ENCODE results near the gene EFR3B. TPM values are rescaled to one million over a fixed set of nuclear protein-coding genes. Genes with fewer than 3 reads are reported as not detected.

The EFR3B gene
- total and polyA plus RNA-seq, 4 donors = 0.68 to 6.1 (median 3.6) TPM

DNA sequence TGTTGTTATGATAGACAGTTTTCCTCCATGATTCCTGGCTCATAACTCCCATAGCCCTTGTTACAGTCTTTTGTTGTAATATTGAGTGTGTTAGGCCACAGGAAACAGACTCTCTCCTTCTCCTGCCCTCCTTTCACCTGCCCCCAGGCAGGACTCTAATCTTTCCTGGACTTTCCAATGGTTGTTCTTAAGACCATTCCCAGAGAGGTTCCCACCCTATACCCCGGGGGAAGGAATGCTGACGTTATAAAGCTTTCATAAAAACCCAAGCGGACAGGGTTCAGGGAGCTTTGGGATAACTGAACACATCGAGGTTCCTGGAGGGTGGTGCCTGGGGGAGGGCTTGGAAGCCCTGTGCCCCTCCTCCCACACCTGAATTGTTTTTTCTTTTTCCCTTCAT lies 2.8 kb upstream of the EFR3B start:
- no peak overlapping the region for H3K27ac ChIP-seq (ENCODE audit: low read depth in 1 of 2, low read length in 1 of 2)
- WGBS, 2 donors = 94% methylated on average over 4 of the region's 4 CpGs
- no peak overlapping the region for H3K4me3 ChIP-seq
- H3K27me3 ChIP-seq (ENCODE audit: control insufficient read depth in 3 of 3, insufficient read depth in 3 of 3, low read length in 2 of 3) = no peaks in the 10 kb centered on the region
- ATAC-seq (ENCODE audit: insufficient read depth, low FRiP score) (no peak), DNase-seq (no peak)
- TF ChIP-seq, protein P1, sequence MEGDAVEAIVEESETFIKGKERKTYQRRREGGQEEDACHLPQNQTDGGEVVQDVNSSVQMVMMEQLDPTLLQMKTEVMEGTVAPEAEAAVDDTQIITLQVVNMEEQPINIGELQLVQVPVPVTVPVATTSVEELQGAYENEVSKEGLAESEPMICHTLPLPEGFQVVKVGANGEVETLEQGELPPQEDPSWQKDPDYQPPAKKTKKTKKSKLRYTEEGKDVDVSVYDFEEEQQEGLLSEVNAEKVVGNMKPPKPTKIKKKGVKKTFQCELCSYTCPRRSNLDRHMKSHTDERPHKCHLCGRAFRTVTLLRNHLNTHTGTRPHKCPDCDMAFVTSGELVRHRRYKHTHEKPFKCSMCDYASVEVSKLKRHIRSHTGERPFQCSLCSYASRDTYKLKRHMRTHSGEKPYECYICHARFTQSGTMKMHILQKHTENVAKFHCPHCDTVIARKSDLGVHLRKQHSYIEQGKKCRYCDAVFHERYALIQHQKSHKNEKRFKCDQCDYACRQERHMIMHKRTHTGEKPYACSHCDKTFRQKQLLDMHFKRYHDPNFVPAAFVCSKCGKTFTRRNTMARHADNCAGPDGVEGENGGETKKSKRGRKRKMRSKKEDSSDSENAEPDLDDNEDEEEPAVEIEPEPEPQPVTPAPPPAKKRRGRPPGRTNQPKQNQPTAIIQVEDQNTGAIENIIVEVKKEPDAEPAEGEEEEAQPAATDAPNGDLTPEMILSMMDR (IDR thresholded peaks at IDR 0.05; ENCODE audit: control extremely low read depth, extremely low read depth) = no peak
- no peak overlapping the region for H3K9ac ChIP-seq (ENCODE audit: insufficient read depth in 1 of 2, low read length in 2 of 2)
- peaks cover 0 to 2% (median 0%) of the 10 kb centered on the region in 4 donors for H3K9me3 ChIP-seq (ENCODE audit: control insufficient read depth in 4 of 4, insufficient read depth in 3 of 4, low read length in 3 of 4)
- H3K4me1 ChIP-seq (ENCODE audit: control insufficient read depth in 5 of 5, insufficient read depth in 5 of 5, low read length in 5 of 5) = peaks cover 0 to 17% (median 8%) of the 10 kb centered on the region in 5 donors
- H3K36me3 ChIP-seq (ENCODE audit: control insufficient read depth in 4 of 4, insufficient read depth in 4 of 4, low read length in 4 of 4) = no peaks in the 10 kb centered on the region

DNA sequence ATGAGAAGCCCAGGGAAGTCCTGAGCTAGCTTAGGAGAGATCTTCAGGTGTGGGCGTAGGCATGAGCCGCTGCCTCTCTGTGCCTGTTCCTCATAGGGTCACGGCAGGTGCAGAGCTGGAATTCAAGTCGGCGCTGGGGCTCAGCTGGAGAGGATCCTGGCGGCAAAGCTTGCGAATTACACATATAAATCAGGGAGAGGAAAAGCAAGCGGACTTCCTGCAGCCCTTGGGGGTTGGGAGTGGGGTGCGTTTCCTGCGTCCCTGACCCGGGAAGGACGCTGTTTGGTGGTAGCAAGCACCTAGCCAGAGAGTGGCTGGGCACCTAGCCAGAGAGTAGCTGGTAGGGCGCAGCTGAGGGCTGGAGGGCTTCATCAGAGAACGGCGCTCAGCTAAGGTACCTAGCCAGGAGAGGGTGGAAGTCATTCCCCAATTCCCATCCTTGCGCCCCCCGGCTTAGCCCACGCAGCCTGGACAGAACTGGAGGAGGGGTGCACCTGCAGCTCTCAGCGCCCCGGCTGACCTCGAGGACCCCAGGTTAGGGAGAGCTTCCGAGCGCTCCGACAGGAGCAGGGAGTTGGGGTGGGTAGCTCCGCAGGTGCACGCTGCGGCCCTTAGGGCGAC lies 459 bp upstream of the EFR3B start:
- DNase-seq (peak; percentile 61 to 73 (median 67)), ATAC-seq (ENCODE audit: insufficient read depth, low FRiP score) (peak; percentile 35)
- 2 to 3% methylated on average over 24 to 28 of the region's 28 CpGs for WGBS, 2 donors
- Histone ChIP-seq H3K4me3 (no peak overlapping the region), H3K27ac (ENCODE audit: low read depth in 1 of 2, low read length in 1 of 2) (peak overlapping the region; percentile 21 to 85), H3K27me3 (ENCODE audit: control insufficient read depth in 3 of 3, insufficient read depth in 3 of 3, low read length in 2 of 3) (no peaks in the 10 kb centered on the region), H3K4me1 (ENCODE audit: control insufficient read depth in 5 of 5, insufficient read depth in 5 of 5, low read length in 5 of 5) (peaks cover 0 to 17% (median 8%) of the 10 kb centered on the region in 5 donors), H3K9ac (ENCODE audit: insufficient read depth in 1 of 2, low read length in 2 of 2) (no peak overlapping the region), H3K9me3 (ENCODE audit: control insufficient read depth in 4 of 4, insufficient read depth in 3 of 4, low read length in 3 of 4) (no peaks in the 10 kb centered on the region), H3K36me3 (ENCODE audit: control insufficient read depth in 4 of 4, insufficient read depth in 4 of 4, low read length in 4 of 4) (no peaks in the 10 kb centered on the region)
- TF ChIP-seq, protein P1 (IDR thresholded peaks at IDR 0.05; ENCODE audit: control extremely low read depth, extremely low read depth) = peak; percentile 0

DNA sequence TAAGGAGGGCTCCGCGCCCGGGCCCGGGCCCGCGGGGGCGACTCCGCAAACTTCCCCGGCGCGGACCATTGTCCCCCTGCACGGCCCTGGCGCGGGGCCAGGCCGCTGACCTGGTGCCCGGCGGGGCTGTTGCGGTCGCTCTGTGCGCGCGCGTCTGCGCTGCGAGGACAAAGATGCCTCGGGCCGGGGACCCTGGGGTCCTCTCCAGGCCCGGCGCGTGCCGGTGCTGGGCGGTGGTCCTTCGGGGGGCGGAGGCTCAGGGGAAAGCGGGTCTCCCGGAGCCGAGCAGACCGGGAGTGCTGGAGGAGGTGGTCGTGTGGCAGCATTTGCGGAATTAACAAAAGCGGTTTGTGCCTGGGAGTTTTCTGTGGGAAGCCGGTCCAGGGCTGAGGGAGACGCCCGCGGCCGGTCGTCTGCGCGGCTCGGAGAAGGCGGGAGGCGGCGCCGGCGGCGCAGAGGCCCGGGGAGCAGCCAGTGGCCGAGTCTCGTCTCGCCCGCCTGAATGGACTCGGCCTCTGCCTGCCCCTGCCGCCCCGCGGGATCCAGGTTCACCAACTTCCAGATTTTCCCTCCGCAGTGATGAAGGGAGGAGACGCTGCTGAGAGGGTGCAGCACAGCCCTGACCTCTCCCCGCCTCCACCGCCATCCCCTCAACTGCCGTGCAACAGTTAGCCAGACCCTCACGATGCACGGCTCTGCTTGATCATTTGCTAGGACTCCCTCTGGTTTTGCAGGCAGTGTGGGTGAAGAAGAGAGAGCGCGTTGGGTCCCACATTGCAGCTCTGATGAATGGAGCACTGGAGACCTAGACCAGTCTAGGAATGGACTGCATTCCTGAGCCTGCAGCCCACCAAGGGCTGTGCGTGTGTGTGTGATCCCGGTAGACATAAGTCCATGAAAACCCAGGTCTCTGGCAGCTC lies 705 bp downstream of the EFR3B start:
- H3K27me3 ChIP-seq (ENCODE audit: control insufficient read depth in 3 of 3, insufficient read depth in 3 of 3, low read length in 2 of 3) = no peaks in the 10 kb centered on the region
- ATAC-seq (ENCODE audit: insufficient read depth, low FRiP score) (peak; percentile 54), DNase-seq (peak; percentile 43 to 62 (median 50))
- H3K4me3 ChIP-seq = peak overlapping the region; percentile 53
- H3K9me3 ChIP-seq (ENCODE audit: control insufficient read depth in 4 of 4, insufficient read depth in 3 of 4, low read length in 3 of 4) = no peaks in the 10 kb centered on the region
- TF ChIP-seq, protein P1 (IDR thresholded peaks at IDR 0.05; ENCODE audit: control extremely low read depth, extremely low read depth) = no peak
- peaks cover 0 to 17% (median 8%) of the 10 kb centered on the region in 5 donors for H3K4me1 ChIP-seq (ENCODE audit: control insufficient read depth in 5 of 5, insufficient read depth in 5 of 5, low read length in 5 of 5)
- H3K36me3 ChIP-seq (ENCODE audit: control insufficient read depth in 4 of 4, insufficient read depth in 4 of 4, low read length in 4 of 4) = no peaks in the 10 kb centered on the region
- WGBS, 2 donors = 1% methylated on average over 60 to 76 of the region's 76 CpGs
- H3K9ac ChIP-seq (ENCODE audit: insufficient read depth in 1 of 2, low read length in 2 of 2) = peak overlapping the region; percentile 2 to 53
- peak overlapping the region; percentile 76 to 86 for H3K27ac ChIP-seq (ENCODE audit: low read depth in 1 of 2, low read length in 1 of 2)
